ENCODE measurements around the gene SYT6.

- no peak for TF ChIP-seq CTCF (conservative IDR thresholded peaks at IDR 0.05; ENCODE audit: low read depth, low read length)
- no peak for TF ChIP-seq EZH2 (IDR thresholded peaks at IDR 0.05; ENCODE audit: borderline replicate concordance, low read depth, low read length, poor library complexity, severe bottlenecking)
Observed at GRCh38 chr1:114112775-114113174, 40.9 kb downstream of the SYT6 start.
